NB4 (cell line): ENCODE results near the gene GLDN.
A peak's percentile ranks its signal among the peaks of the same experiment; 100 is the strongest.

ENCODE experiments used
- DNase-seq: peaks from one replicate; pipeline ENCODE4 v3.0.0; 2010; ENCODE audit warnings: low read depth
- H3K4me3 ChIP-seq: one replicate; pipeline ENCODE4 v1.5.1; 2011; ENCODE audit warnings: mild to moderate bottlenecking, low read depth, low read length, moderate library complexity
- MYC ChIP-seq: IDR thresholded peaks from 2 replicates; pipeline ENCODE4 v1.6.1; 2011; ENCODE audit warnings: low read depth, low read length
- POLR2A ChIP-seq: IDR thresholded peaks from 2 replicates; pipeline ENCODE4 v1.6.1; 2011; ENCODE audit warnings: mild to moderate bottlenecking; ENCODE audit not compliant: insufficient read length; ENCODE audit errors: extremely low read depth
- TF ChIP-seq, protein P1 (sequence below): IDR thresholded peaks from one replicate; pipeline ENCODE4 v1.5.1; 2012; ENCODE audit warnings: low read depth, low read length
- TF ChIP-seq, protein P2 (sequence below): IDR thresholded peaks from 2 replicates; pipeline ENCODE4 v1.6.1; 2011; ENCODE audit warnings: low read depth, low read length

The GLDN gene

DNA sequence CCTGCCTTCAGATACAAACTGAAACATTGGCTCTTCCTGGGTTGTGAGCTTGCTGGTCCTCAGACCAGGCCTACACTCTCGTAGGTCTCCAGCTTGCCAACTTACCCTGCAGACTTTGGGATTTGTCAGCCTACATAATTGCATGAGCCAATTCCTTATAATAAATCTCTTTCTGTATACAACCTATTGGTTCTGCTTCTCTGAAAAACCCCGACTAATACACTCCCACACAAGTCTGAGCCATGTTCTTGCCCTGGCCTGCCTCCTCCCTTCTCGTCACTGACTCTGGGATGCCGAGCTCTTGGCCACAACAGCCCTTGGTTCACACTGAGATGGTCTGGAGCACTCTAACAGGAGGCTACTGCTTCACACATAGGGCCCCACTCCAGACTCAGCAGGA, 12.5 kb upstream of the GLDN start:
- no peak for DNase-seq
- no peak overlapping the region for H3K4me3 ChIP-seq

DNA sequence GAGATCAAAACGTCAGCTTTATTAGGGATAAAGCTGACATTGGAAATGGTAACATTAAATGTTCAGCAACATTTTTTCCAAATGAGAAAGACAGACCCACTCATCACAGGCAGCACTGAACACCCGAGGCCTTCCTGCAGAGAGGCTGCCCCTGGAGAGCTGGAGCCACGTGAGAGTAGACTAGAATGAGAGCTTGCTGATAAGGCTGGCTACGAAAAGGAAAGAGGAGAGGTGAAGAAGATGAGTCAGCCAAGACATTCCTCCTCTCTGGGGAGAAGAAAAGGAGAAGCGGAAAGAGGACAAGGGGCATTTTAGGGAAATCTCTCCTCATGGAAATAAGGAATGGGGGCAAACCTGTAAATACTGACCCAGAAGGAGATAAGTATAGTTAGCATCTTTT, 10.3 kb upstream of the GLDN start:
- TF ChIP-seq MYC (no peak), POLR2A (no peak)
- TF ChIP-seq, protein P1, sequence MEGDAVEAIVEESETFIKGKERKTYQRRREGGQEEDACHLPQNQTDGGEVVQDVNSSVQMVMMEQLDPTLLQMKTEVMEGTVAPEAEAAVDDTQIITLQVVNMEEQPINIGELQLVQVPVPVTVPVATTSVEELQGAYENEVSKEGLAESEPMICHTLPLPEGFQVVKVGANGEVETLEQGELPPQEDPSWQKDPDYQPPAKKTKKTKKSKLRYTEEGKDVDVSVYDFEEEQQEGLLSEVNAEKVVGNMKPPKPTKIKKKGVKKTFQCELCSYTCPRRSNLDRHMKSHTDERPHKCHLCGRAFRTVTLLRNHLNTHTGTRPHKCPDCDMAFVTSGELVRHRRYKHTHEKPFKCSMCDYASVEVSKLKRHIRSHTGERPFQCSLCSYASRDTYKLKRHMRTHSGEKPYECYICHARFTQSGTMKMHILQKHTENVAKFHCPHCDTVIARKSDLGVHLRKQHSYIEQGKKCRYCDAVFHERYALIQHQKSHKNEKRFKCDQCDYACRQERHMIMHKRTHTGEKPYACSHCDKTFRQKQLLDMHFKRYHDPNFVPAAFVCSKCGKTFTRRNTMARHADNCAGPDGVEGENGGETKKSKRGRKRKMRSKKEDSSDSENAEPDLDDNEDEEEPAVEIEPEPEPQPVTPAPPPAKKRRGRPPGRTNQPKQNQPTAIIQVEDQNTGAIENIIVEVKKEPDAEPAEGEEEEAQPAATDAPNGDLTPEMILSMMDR = no peak
- TF ChIP-seq, protein P2, sequence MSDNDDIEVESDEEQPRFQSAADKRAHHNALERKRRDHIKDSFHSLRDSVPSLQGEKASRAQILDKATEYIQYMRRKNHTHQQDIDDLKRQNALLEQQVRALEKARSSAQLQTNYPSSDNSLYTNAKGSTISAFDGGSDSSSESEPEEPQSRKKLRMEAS = no peak
- no peak overlapping the region for H3K4me3 ChIP-seq
- DNase-seq = no peak

More for the DNA sequence above, 12.5 kb upstream of the GLDN start:
- TF ChIP-seq, protein P1 = no peak
- TF ChIP-seq, protein P2 = no peak
- TF ChIP-seq MYC = no peak
- no peak for TF ChIP-seq POLR2A

DNA sequence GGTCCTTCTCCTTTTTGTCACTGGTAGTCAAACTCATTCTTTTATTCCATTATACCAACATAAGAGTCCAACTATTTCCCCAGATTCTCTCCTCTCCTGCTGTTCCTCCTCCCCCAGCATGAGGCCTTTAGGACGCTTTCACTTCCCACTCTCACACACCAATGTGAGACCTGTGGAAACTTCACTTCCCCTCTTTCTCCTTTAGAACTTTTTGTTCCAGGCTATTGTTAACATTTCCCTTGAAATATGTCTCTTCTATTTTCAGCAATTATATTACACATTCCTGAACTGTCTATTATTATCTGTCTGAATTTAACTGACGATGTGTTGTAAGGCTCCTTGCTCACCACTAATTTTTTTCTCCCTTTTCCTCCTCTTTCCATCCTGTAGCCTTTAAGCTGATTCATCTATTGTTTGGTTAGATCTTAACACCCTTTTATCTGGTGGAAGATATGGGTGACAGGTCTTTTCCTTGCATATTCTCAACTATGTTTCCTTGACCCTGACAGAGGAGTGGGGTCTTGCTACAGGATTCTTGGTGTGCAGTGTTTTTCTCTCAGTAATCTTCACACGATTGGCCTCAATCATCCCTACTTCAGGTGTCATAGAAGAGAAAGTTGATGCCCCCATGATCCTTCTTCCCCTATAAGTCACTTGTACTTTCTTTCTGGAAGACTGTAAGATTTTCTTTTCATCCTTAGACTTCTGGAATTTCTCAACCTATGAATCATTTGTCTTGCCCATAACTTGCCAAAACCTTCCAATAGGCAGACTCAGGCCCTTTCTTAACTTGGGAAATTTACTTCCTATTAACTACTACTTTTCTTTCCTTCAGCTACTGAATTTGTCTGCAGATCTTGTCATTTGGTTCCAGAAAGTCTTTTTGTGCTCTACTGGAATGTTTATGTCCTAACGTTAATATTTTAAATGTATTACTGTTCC, 9.0 kb upstream of the GLDN start:
- H3K4me3 ChIP-seq = no peak overlapping the region
- TF ChIP-seq, protein P1 = no peak
- TF ChIP-seq MYC (no peak), POLR2A (no peak)
- TF ChIP-seq, protein P2 = no peak
- DNase-seq = peak; percentile 54

DNA sequence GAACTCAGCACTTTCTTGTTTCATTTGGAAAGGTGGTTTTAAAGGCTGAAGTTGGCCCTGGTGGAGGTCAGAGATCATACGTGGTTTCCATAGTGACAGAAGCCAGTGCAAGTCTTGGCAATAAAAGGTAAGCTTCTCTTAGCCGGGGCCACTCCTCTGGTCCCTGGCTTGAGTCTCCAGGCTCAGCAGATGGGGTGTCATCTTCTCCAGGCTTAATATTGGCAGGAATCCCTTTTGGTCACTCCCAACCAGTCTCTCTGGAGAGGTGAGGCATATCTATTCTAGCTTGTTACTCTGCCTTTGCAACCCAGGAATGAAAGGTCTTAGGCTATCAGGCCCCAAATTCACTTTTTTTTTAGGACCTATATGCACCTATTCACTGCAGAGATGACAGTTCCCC, 7.9 kb upstream of the GLDN start:
- TF ChIP-seq POLR2A = no peak
- TF ChIP-seq, protein P1 = no peak
- TF ChIP-seq, protein P2 = no peak
- no peak for TF ChIP-seq MYC
- no peak overlapping the region for H3K4me3 ChIP-seq
- DNase-seq = no peak

DNA sequence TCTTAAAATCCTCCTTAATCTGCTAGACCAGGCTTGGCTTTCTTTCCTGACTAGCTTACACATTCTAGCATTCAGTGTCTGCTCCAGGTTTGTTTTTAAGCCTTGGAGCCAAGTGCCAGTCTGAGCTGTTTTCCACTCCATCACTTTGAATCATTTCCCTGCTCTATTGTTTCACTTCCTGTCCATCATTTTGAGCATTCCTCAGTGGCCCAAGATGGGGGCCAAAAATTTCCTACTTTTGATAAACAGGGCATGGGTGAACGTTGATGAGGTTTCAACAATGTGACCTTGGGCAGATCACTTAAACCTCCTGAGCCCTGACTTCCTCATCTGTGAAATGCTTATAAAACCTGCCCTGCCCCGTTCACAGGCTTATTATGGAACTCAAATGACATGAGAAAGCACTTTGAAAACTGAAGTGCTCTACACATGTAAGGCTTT, 7.4 kb upstream of the GLDN start:
- DNase-seq = peak; percentile 86
- TF ChIP-seq, protein P2 = peak; percentile 19; the same call in 1 of the 2 replicates
- TF ChIP-seq, protein P1 = no peak

More for the DNA sequence above, 7.4 kb upstream of the GLDN start:
- no peak overlapping the region for H3K4me3 ChIP-seq
